Uterus (tissue), 2 donors: Measurements from ENCODE around the gene LPAR1.

Experiments used
- POLR2A ChIP-seq, 2 donors: fragments of 450-650 bp; IDR thresholded peaks; one replicate each; pipeline ENCODE4 v1.6.1; 2016; ENCODE audit warnings: antibody characterized with exemption in 2 of 2, mild to moderate bottlenecking in 1 of 2, moderate library complexity in 1 of 2
- TF ChIP-seq, protein P1 (sequence below), 4 experiments: fragments of 200-600 bp in 2 of 4; fragments of 450-650 bp in 2 of 4; sonication (generic) in 2 of 4; IDR thresholded peaks; one replicate each; pipeline ENCODE4 v1.5.1; 2016 to 2019; ENCODE audit warnings: antibody characterized with exemption in 4 of 4, mild to moderate bottlenecking in 2 of 4, moderate library complexity in 1 of 4

DNA sequence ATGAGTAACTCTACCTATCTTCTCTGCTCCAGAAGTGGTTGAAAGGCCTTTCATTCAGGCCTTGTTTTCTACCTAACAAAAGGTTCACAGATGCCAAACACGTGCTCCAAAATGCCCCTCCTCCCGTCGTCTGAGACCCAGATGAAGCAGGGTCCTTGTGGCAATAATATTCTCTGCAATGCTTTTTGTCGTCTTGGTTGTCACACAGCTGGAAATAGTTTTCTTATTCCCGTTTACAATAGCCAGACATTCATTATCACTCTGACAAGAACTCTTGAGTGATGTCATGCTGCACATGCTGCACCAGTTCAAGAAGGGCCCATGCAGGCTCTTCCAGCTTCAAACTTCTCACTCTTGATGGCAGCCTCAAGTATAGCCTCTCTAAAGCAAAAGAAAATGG lies 7.8 kb downstream of the LPAR1 start:
- TF ChIP-seq, protein P1, sequence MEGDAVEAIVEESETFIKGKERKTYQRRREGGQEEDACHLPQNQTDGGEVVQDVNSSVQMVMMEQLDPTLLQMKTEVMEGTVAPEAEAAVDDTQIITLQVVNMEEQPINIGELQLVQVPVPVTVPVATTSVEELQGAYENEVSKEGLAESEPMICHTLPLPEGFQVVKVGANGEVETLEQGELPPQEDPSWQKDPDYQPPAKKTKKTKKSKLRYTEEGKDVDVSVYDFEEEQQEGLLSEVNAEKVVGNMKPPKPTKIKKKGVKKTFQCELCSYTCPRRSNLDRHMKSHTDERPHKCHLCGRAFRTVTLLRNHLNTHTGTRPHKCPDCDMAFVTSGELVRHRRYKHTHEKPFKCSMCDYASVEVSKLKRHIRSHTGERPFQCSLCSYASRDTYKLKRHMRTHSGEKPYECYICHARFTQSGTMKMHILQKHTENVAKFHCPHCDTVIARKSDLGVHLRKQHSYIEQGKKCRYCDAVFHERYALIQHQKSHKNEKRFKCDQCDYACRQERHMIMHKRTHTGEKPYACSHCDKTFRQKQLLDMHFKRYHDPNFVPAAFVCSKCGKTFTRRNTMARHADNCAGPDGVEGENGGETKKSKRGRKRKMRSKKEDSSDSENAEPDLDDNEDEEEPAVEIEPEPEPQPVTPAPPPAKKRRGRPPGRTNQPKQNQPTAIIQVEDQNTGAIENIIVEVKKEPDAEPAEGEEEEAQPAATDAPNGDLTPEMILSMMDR (IDR thresholded peaks at IDR 0.05), result no peak
- no peak for TF ChIP-seq POLR2A (IDR thresholded peaks at IDR 0.05)
